Measurements from ENCODE around the gene SLC11A2. TPM values are rescaled to one million over a fixed set of nuclear protein-coding genes. Genes with fewer than 3 reads are reported as not detected.

Gene SLC11A2
- total RNA-seq, 1 experiment from 2014 or later: 47.4 TPM

DNA sequence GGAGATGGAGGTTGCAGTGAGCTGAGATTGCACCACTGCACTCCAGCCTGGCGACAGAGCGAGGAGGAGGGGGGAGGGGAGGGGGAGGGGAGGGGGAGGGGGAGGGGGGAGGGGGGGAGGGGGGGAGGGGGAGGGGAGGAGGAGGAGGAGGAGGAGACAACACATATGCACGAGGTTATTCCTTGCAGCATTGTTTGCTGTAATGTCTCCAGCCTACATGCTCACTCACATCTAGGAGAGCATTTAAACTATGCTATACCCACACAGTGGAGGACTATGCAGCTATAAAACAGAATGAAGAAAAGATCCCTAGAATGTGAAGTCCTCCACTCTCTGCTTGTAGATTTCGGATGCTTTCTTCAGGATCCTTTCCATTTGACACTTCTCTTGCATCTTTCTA is 77.4 kb downstream of the SLC11A2 start:
- Histone ChIP-seq H3K27me3 (ENCODE audit: low read length) (no peaks in the 10 kb centered on the region), H3K9ac (ENCODE audit: low read length) (no peak overlapping the region), H3K4me2 (ENCODE audit: low read depth, low read length, poor library complexity, severe bottlenecking) (no peak overlapping the region), H3K4me3 (ENCODE audit: low read length) (no peak overlapping the region), H3K79me2 (ENCODE audit: low read length) (no peaks in the 10 kb centered on the region), H3K9me3 (ENCODE audit: low read length) (no peaks in the 10 kb centered on the region), H3K36me3 (ENCODE audit: insufficient read depth, low read length) (no peaks in the 10 kb centered on the region), H3K9me2 (replicated peaks; ENCODE audit: insufficient read depth, low read length) (no peaks in the 10 kb centered on the region), H3K27ac (ENCODE audit: low read length) (no peak overlapping the region), H4K20me1 (ENCODE audit: insufficient read depth, low read depth, low read length) (no peaks in the 10 kb centered on the region), H2AFZ (ENCODE audit: low read length) (no peak overlapping the region), H3K4me1 (ENCODE audit: low read length) (peaks cover 16% of the 10 kb centered on the region)
- DNase-seq: no peak

DNA sequence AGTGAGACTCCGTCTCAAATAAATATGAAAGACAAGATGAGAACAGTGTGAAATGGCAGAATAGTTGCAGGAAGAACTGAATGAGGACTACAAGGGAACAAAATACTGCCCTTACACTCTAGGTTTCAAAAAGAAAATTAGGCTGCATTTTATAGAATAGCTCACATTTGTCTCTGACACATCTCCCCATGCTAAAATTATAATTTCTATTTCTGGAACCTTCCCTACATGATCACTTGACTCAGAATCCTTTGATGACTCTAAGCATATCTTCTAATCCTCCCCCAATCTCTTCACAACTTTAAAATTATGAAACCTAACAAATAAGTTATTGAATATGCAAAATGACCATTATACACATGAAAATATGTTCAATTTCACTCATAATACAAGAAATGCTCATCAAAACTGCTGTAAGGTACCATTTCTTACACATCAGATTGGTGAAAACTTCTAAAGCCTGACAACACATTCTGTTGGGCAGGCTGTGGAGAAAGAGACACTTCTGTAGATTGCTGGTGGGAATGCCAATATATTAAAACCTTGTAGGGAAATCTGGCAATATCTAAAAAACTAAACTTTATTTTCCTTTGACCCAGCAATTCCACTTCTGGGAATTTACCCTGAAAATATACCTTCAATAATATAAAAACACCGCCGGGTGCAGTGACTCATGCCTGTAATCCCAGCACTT is 78.1 kb downstream of the SLC11A2 start:
- no peak overlapping the region for H3K4me3 ChIP-seq (ENCODE audit: low read length)
- H3K9ac ChIP-seq (ENCODE audit: low read length): no peak overlapping the region
- H3K4me2 ChIP-seq (ENCODE audit: low read depth, low read length, poor library complexity, severe bottlenecking): peak overlapping the region; percentile 34

DNA sequence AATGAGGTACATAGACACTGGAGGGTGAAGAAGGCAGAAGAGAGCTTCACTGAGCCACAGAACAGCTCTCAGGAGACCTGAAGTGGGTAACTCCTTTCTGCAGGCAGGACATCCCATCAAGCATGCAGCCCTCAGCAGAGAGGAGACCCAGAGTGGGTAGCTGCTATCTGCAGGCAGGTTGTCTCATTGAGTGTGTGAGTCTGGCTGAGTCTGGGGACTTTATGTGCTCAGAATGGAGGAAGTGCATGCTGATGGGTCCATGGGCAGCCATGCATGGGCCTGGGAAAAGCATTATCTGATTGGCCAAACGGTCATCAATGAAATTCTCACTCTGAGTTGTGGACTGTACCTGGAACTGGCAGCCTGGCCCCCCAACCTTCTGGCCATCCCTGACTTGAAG is 88.5 kb downstream of the SLC11A2 start:
- H3K4me1 ChIP-seq (ENCODE audit: low read length): peaks cover 80% of the 10 kb centered on the region
- H3K9ac ChIP-seq (ENCODE audit: low read length): no peak overlapping the region
- no peaks in the 10 kb centered on the region for H3K79me2 ChIP-seq (ENCODE audit: low read length)
- H3K4me3 ChIP-seq (ENCODE audit: low read length): no peak overlapping the region
- H3K9me2 ChIP-seq (replicated peaks; ENCODE audit: insufficient read depth, low read length): no peaks in the 10 kb centered on the region
- H3K4me2 ChIP-seq (ENCODE audit: low read depth, low read length, poor library complexity, severe bottlenecking): no peak overlapping the region
- H3K27ac ChIP-seq (ENCODE audit: low read length): no peak overlapping the region
- no peak overlapping the region for H2AFZ ChIP-seq (ENCODE audit: low read length)
- H3K9me3 ChIP-seq (ENCODE audit: low read length): peaks cover 6% of the 10 kb centered on the region; the same call in 1 of the 2 replicates
- no peak for DNase-seq
- H4K20me1 ChIP-seq (ENCODE audit: insufficient read depth, low read depth, low read length): no peaks in the 10 kb centered on the region
- no peaks in the 10 kb centered on the region for H3K27me3 ChIP-seq (ENCODE audit: low read length)
- H3K36me3 ChIP-seq (ENCODE audit: insufficient read depth, low read length): peaks cover 6% of the 10 kb centered on the region; the same call in 1 of the 2 replicates

More for the DNA sequence above, 78.1 kb downstream of the SLC11A2 start:
- Histone ChIP-seq H3K79me2 (ENCODE audit: low read length) (no peaks in the 10 kb centered on the region), H3K36me3 (ENCODE audit: insufficient read depth, low read length) (no peaks in the 10 kb centered on the region), H3K9me3 (ENCODE audit: low read length) (no peaks in the 10 kb centered on the region), H3K4me1 (ENCODE audit: low read length) (peaks cover 16% of the 10 kb centered on the region), H4K20me1 (ENCODE audit: insufficient read depth, low read depth, low read length) (no peaks in the 10 kb centered on the region), H2AFZ (ENCODE audit: low read length) (0 out of 2 replicates have a peak overlapping the region, but pooled peaks have one; percentile 12), H3K27ac (ENCODE audit: low read length) (peak overlapping the region; percentile 56), H3K9me2 (replicated peaks; ENCODE audit: insufficient read depth, low read length) (no peaks in the 10 kb centered on the region), H3K27me3 (ENCODE audit: low read length) (no peaks in the 10 kb centered on the region)
- no peak for DNase-seq

DNA sequence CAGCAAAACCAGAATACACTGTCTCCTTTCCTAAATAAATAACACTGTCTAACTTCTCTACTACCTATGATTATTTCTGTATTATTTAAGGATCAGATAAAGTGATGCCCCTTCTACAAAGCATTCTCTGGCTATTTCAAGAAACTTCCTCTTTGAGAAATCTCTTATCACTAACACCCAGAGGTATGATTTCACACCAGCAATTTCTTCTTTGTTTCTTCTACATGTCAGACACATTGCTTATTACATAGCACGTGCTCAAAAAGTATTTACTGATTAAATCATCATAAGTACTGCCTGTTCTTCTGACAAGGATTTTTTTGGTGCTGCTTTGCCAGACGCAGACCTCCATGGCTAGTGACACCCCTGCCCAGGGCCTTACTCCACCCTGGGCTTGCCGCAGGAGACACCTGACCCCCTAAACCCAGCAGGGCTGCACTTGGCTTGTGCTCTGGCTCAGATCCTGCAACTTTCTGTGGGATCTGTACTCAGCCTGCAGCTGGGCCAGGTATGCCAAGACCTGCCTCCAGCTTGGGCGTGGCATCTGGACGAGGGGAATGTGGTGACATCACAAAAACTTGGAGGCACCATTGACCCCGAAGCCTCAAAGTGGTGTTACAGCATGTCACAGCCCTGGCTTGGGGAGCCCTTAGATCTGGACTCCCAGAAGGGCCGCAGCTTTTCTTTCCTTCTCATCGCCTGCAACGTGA is 89.2 kb downstream of the SLC11A2 start:
- no peaks in the 10 kb centered on the region for H4K20me1 ChIP-seq (ENCODE audit: insufficient read depth, low read depth, low read length)
- peak overlapping the region; percentile 79 for H3K27ac ChIP-seq (ENCODE audit: low read length)
- no peak overlapping the region for H3K4me3 ChIP-seq (ENCODE audit: low read length)
- no peak for DNase-seq
- H3K9me2 ChIP-seq (replicated peaks; ENCODE audit: insufficient read depth, low read length): no peaks in the 10 kb centered on the region
- H3K9me3 ChIP-seq (ENCODE audit: low read length): peaks cover 6% of the 10 kb centered on the region; the same call in 1 of the 2 replicates
- no peak overlapping the region for H3K4me2 ChIP-seq (ENCODE audit: low read depth, low read length, poor library complexity, severe bottlenecking)
- H3K9ac ChIP-seq (ENCODE audit: low read length): no peak overlapping the region
- H3K36me3 ChIP-seq (ENCODE audit: insufficient read depth, low read length): peaks cover 11% of the 10 kb centered on the region; the same call in 1 of the 2 replicates
- H2AFZ ChIP-seq (ENCODE audit: low read length): no peak overlapping the region
- no peaks in the 10 kb centered on the region for H3K79me2 ChIP-seq (ENCODE audit: low read length)
- peaks cover 80% of the 10 kb centered on the region for H3K4me1 ChIP-seq (ENCODE audit: low read length)
- H3K27me3 ChIP-seq (ENCODE audit: low read length): no peaks in the 10 kb centered on the region

DNA sequence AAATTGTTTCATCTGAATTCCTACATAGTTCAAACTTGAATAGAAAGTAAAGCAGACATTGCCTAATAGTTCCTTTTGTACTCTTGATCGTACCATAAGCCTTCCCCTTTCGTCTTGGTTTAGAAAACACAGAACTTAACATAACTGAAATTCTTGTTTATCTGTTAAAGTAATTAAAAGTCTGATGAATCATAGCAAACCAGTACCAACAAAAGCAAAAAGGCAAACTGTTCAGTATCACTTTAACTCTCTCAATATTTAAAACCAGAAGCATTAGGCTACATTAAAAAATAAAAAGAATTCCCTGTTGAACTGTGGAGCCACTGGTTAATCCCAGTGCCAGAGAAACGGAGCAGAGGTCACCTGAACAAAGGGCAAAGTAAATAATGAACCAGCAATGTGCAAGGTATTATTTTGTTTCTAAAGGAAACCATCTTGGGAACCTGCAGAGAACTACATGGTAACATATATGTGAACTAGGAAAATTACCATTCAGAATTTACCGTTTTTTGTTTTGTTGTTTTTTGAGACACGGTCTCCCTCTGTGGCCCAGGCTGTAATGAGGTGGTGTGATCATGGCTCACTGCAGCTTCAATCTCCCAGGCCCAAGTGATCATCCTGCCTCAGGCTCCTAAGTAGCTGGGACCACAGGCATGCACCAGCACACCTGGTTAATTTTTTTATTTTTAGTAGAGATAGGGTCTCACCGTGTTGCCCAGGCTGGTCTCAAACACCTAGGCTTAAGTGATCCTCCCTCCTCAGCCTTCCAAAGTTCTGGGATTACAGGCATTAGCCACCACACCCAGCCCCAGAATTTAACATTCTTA is 91.0 kb downstream of the SLC11A2 start:
- no peak for DNase-seq
- H3K79me2 ChIP-seq (ENCODE audit: low read length): no peaks in the 10 kb centered on the region
- H3K4me1 ChIP-seq (ENCODE audit: low read length): peaks cover 71% of the 10 kb centered on the region
- H3K9me3 ChIP-seq (ENCODE audit: low read length): peaks cover 6% of the 10 kb centered on the region; the same call in 1 of the 2 replicates
- H3K27ac ChIP-seq (ENCODE audit: low read length): peak overlapping the region; percentile 89
- peak overlapping the region; percentile 32; the same call in 1 of the 2 replicates for H3K9ac ChIP-seq (ENCODE audit: low read length)
- no peaks in the 10 kb centered on the region for H3K9me2 ChIP-seq (replicated peaks; ENCODE audit: insufficient read depth, low read length)
- H4K20me1 ChIP-seq (ENCODE audit: insufficient read depth, low read depth, low read length): no peaks in the 10 kb centered on the region
- H3K4me3 ChIP-seq (ENCODE audit: low read length): peak overlapping the region; percentile 21; the same call in 1 of the 2 replicates
- peak overlapping the region; percentile 15 for H3K4me2 ChIP-seq (ENCODE audit: low read depth, low read length, poor library complexity, severe bottlenecking)
- H3K27me3 ChIP-seq (ENCODE audit: low read length): no peaks in the 10 kb centered on the region
- peaks cover 17% of the 10 kb centered on the region for H3K36me3 ChIP-seq (ENCODE audit: insufficient read depth, low read length)
- H2AFZ ChIP-seq (ENCODE audit: low read length): peak overlapping the region; percentile 43; the same call in 1 of the 2 replicates

DNA sequence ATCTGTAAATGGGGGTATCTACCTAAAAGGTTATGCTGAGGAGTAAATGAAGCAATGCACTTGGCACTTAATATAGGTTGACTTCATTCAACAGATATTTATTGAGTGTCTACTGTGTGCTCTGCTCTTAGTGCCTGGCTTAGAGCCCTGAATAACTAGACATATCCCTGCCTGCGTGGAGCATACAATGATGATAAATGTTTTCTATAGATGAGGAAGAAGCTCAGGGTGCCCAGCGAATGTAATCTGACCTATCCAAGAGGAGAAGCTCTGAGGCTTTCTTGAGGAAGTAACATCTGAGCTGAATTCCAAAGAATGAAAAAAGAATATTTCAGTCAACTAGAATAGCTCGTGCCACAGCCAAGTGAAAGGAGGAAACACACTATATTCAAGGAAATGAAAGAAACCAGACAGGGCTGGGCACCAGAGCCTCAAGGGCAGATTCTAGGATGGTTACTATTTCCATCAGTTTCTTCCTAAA is 91.8 kb downstream of the SLC11A2 start:
- peak overlapping the region; percentile 89 for H3K27ac ChIP-seq (ENCODE audit: low read length)
- peak overlapping the region; percentile 32; the same call in 1 of the 2 replicates for H3K9ac ChIP-seq (ENCODE audit: low read length)
- no peak overlapping the region for H2AFZ ChIP-seq (ENCODE audit: low read length)
- no peak for DNase-seq
- H3K36me3 ChIP-seq (ENCODE audit: insufficient read depth, low read length): peaks cover 24% of the 10 kb centered on the region
- H3K4me2 ChIP-seq (ENCODE audit: low read depth, low read length, poor library complexity, severe bottlenecking): peak overlapping the region; percentile 15
- peaks cover 6% of the 10 kb centered on the region for H3K79me2 ChIP-seq (ENCODE audit: low read length)
- peaks cover 70% of the 10 kb centered on the region for H3K4me1 ChIP-seq (ENCODE audit: low read length)
- no peaks in the 10 kb centered on the region for H3K27me3 ChIP-seq (ENCODE audit: low read length)
- H3K4me3 ChIP-seq (ENCODE audit: low read length): peak overlapping the region; percentile 21; the same call in 1 of the 2 replicates
- no peaks in the 10 kb centered on the region for H4K20me1 ChIP-seq (ENCODE audit: insufficient read depth, low read depth, low read length)
- H3K9me2 ChIP-seq (replicated peaks; ENCODE audit: insufficient read depth, low read length): no peaks in the 10 kb centered on the region
- peaks cover 6% of the 10 kb centered on the region; the same call in 1 of the 2 replicates for H3K9me3 ChIP-seq (ENCODE audit: low read length)

DNA sequence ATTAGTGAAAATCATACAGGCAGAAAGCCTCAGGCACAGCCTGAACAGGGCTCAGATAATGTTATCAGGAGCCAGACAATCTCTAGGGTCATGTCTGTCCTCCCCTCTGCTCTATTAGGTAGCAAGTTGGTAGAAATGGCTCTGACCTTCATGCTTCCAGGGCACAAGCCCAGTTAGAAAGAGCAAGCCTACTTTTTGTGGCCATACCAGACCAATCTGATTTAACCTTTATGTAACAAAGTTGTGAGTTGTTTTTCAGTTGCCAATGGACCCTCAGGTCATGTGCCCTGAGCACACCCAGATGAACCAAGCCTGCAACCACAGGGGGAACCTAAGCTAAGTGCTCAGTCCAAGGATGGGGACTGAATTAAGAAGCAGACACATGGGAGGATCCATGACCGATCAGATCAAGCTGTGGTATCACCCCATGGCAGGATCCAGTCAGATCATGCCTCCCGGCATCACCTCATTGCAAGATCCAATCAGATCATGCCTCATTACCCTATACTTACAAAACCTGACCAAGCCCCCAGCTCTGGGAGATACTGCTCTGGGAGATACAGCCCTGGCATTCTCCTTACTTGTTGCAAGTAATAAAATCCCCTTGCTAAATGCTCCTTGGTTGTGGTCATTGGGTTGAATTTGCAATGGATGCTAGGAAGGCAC is 92.6 kb downstream of the SLC11A2 start:
- H3K9me3 ChIP-seq (ENCODE audit: low read length): peaks cover 6% of the 10 kb centered on the region; the same call in 1 of the 2 replicates
- peak overlapping the region; percentile 32 for H3K9ac ChIP-seq (ENCODE audit: low read length)
- peaks cover 14% of the 10 kb centered on the region for H3K79me2 ChIP-seq (ENCODE audit: low read length)

More for the DNA sequence above, 92.6 kb downstream of the SLC11A2 start:
- Histone ChIP-seq H2AFZ (ENCODE audit: low read length) (no peak overlapping the region), H3K27me3 (ENCODE audit: low read length) (no peaks in the 10 kb centered on the region), H3K9me2 (replicated peaks; ENCODE audit: insufficient read depth, low read length) (no peaks in the 10 kb centered on the region), H3K27ac (ENCODE audit: low read length) (peak overlapping the region; percentile 89), H3K4me1 (ENCODE audit: low read length) (peaks cover 70% of the 10 kb centered on the region), H3K36me3 (ENCODE audit: insufficient read depth, low read length) (peaks cover 24% of the 10 kb centered on the region), H4K20me1 (ENCODE audit: insufficient read depth, low read depth, low read length) (no peaks in the 10 kb centered on the region), H3K4me2 (ENCODE audit: low read depth, low read length, poor library complexity, severe bottlenecking) (peak overlapping the region; percentile 15), H3K4me3 (ENCODE audit: low read length) (no peak overlapping the region)
- DNase-seq: peak; percentile 57

All from Karpas-422 (cell line).